Measurements from ENCODE around the gene FARSB.

Gene FARSB

GRCh38 chr2:222663479-222663878 is 7.6 kb upstream of the FARSB start:
- DNase-seq (ENCODE audit: low spot score), result no peak

- no peak for DNase-seq (ENCODE audit: low spot score)
Measured at GRCh38 chr2:222656526-222657446, 894 bp upstream of the FARSB start.

GRCh38 chr2:222653280-222653679 is 2.6 kb downstream of the FARSB start:
- DNase-seq (ENCODE audit: low spot score), result no peak

- no peak for DNase-seq (ENCODE audit: low spot score)
Measured at GRCh38 chr2:222652491-222653255, 3.2 kb downstream of the FARSB start.

- DNase-seq (ENCODE audit: low spot score), result no peak
Measured at GRCh38 chr2:222651718-222652418, 4.0 kb downstream of the FARSB start.

GRCh38 chr2:222649801-222650200 is 6.1 kb downstream of the FARSB start:
- no peak for DNase-seq (ENCODE audit: low spot score)

- no peak for DNase-seq (ENCODE audit: low spot score)
Measured at GRCh38 chr2:222646008-222646407, 9.9 kb downstream of the FARSB start.

- DNase-seq (ENCODE audit: low spot score), result no peak
Measured at GRCh38 chr2:222643134-222643533, 12.8 kb downstream of the FARSB start.

- DNase-seq (ENCODE audit: low spot score), result no peak
Measured at GRCh38 chr2:222641336-222641735, 14.6 kb downstream of the FARSB start.

- DNase-seq (ENCODE audit: low spot score), result no peak
Measured at GRCh38 chr2:222637067-222637466, 18.8 kb downstream of the FARSB start.

- no peak for DNase-seq (ENCODE audit: low spot score)
Measured at GRCh38 chr2:222635295-222635694, 20.6 kb downstream of the FARSB start.

- DNase-seq (ENCODE audit: low spot score), result no peak
Measured at GRCh38 chr2:222627764-222628163, 28.1 kb downstream of the FARSB start.

- DNase-seq (ENCODE audit: low spot score), result no peak
Measured at GRCh38 chr2:222623756-222624309, 32.1 kb downstream of the FARSB start.

- DNase-seq (ENCODE audit: low spot score), result no peak
Measured at GRCh38 chr2:222622910-222623309, 33.0 kb downstream of the FARSB start.

- DNase-seq (ENCODE audit: low spot score), result no peak
Measured at GRCh38 chr2:222621893-222622292, 34.0 kb downstream of the FARSB start.

GRCh38 chr2:222615320-222615719 is 40.6 kb downstream of the FARSB start:
- no peak for DNase-seq (ENCODE audit: low spot score)

- DNase-seq (ENCODE audit: low spot score), result peak; percentile 51
Measured at GRCh38 chr2:222613715-222614331, 42.1 kb downstream of the FARSB start.

- no peak for DNase-seq (ENCODE audit: low spot score)
Measured at GRCh38 chr2:222611684-222612083, 44.2 kb downstream of the FARSB start.

GRCh38 chr2:222610746-222611145 is 45.1 kb downstream of the FARSB start:
- no peak for DNase-seq (ENCODE audit: low spot score)

- DNase-seq (ENCODE audit: low spot score), result no peak
Measured at GRCh38 chr2:222609381-222609780, 46.5 kb downstream of the FARSB start.

GRCh38 chr2:222608081-222608480 is 47.8 kb downstream of the FARSB start:
- no peak for DNase-seq (ENCODE audit: low spot score)

GRCh38 chr2:222606306-222606705 is 49.6 kb downstream of the FARSB start:
- no peak for DNase-seq (ENCODE audit: low spot score)
